Naive thymus-derived CD8-positive, alpha-beta T cell (primary cell): ENCODE results near the gene HLA-B. TPM values are rescaled to one million over a fixed set of nuclear protein-coding genes. Genes with fewer than 3 reads are reported as not detected.

Experiments used
- ATAC-seq, 2 donors: fragments of 150-1000 bp; cut with Tn5 transposase in 1 of 2; sonication (Bioruptor Pico), chemical (Tn5 transposase) in 1 of 2; 1 replicate in 1 of 2; 2 replicates in 1 of 2; pipeline ENCODE4 v1.10.0; 2021; ENCODE audit warnings: mild to moderate bottlenecking in 2 of 2, moderate library complexity in 2 of 2
- POLR2A ChIA-PET: fragments of 350-600 bp; sonication (Branson Sonifier 250); formaldehyde crosslinking; loops from one replicate; lab custom pipeline; 2021; ENCODE audit warnings: antibody characterized with exemption; lab: Charles Lee
- DNase-seq, 10 donors: peaks; one replicate each; pipeline versions ENCODE4 v3.0.0 to v3.0.0-alpha.2; 2020 to 2022
- H3K27ac Mint-ChIP-seq, 10 donors: one replicate each; pipeline ENCODE4 v1.8.0; 2020 to 2022; ENCODE audit warnings: mild to moderate bottlenecking in 10 of 10, mixed read lengths in 10 of 10, moderate library complexity in 4 of 10, inconsistent platforms in 1 of 10
- H3K27me3 Mint-ChIP-seq, 5 donors: one replicate each; pipeline ENCODE4 v1.8.0; 2021 to 2022; ENCODE audit warnings: mixed read lengths in 5 of 5
- H3K36me3 Mint-ChIP-seq, 3 donors: one replicate each; pipeline ENCODE4 v1.8.0; 2020 to 2022; ENCODE audit warnings: mixed read lengths in 3 of 3, mild to moderate bottlenecking in 2 of 3, inconsistent platforms in 1 of 3
- H3K4me1 Mint-ChIP-seq, 4 donors: one replicate each; pipeline ENCODE4 v1.8.0; 2021 to 2022; ENCODE audit warnings: mixed read lengths in 4 of 4
- H3K4me3 Mint-ChIP-seq, 10 donors: one replicate each; pipeline ENCODE4 v1.8.0; 2020 to 2022; ENCODE audit warnings: mild to moderate bottlenecking in 10 of 10, mixed read lengths in 10 of 10, moderate library complexity in 6 of 10, inconsistent platforms in 1 of 10
- H3K9me3 Mint-ChIP-seq, 9 donors: one replicate each; pipeline ENCODE4 v1.8.0; 2020 to 2022; ENCODE audit warnings: mixed read lengths in 9 of 9, mild to moderate bottlenecking in 3 of 9, inconsistent platforms in 1 of 9, moderate library complexity in 1 of 9
- polyA plus RNA-seq, 3 donors: library from polyadenylated mRNA; unstranded; fragments of 300-500 nt; fragmentation: Illumina TruSeq; gene quantifications; one replicate each; pipeline ENCODE4 v1.2.3, GENCODE V29; 2021
- total RNA-seq, 8 experiments: library from RNA in 2 of 8; stranded (reverse) in 2 of 8; gene quantifications; one replicate each; pipeline ENCODE4 v1.2.3 and lab custom pipeline; 2021 to 2026

The HLA-B gene
- total and polyA plus RNA-seq, 5 experiments from 2014 or later: 5,337 to 8,548 (median 5,978) TPM

- DNase-seq (no peak), ATAC-seq (no peak)
- H3K27me3 Mint-ChIP-seq: peaks cover 0 to 3% (median 0%) of the 10 kb centered on the region in 5 donors
- POLR2A ChIA-PET: interaction anchor here (0.8 to 2.6 kb wide), 13 partner anchors 8 to 1613 kb away, joined by 3 to 30 read pairs (median 4); partner anchors contain the start of gene HLA-C
- H3K4me1 Mint-ChIP-seq: peaks cover 35 to 53% (median 45%) of the 10 kb centered on the region in 4 donors
- H3K27ac Mint-ChIP-seq: peak overlapping the region; percentile 100
- peaks cover 21 to 37% (median 33%) of the 10 kb centered on the region in 3 donors for H3K36me3 Mint-ChIP-seq
- peaks cover 0 to 11% (median 0%) of the 10 kb centered on the region in 9 donors for H3K9me3 Mint-ChIP-seq
- H3K4me3 Mint-ChIP-seq: peak overlapping the region; percentile 97 to 100 (median 99)
Observed at GRCh38 chr6:31358302-31358701, 1.3 kb upstream of the HLA-B start.

GRCh38 chr6:31357886-31358285 lies 907 bp upstream of the HLA-B start:
- Mint-ChIP-seq H3K27ac (peak overlapping the region; percentile 100), H3K27me3 (peaks cover 0 to 3% (median 0%) of the 10 kb centered on the region in 5 donors), H3K36me3 (peaks cover 22 to 41% (median 35%) of the 10 kb centered on the region in 3 donors), H3K9me3 (peaks cover 0 to 11% (median 0%) of the 10 kb centered on the region in 9 donors), H3K4me1 (peaks cover 37 to 57% (median 49%) of the 10 kb centered on the region in 4 donors), H3K4me3 (peak overlapping the region; percentile 97 to 100 (median 99))
- DNase-seq (no peak), ATAC-seq (no peak)
- POLR2A ChIA-PET: interaction anchor here (0.6 to 2.6 kb wide), 18 partner anchors 9 to 1613 kb away, joined by 3 to 30 read pairs (median 4); partner anchors contain the start of genes HLA-C, MRPS18B and PPP1R10

- Mint-ChIP-seq H3K36me3 (peaks cover 22 to 51% (median 35%) of the 10 kb centered on the region in 3 donors), H3K9me3 (peaks cover 0 to 7% (median 0%) of the 10 kb centered on the region in 9 donors), H3K27ac (peak overlapping the region; percentile 82 to 100 (median 100)), H3K4me1 (peaks cover 49 to 72% (median 64%) of the 10 kb centered on the region in 4 donors), H3K27me3 (peaks cover 0 to 3% (median 0%) of the 10 kb centered on the region in 5 donors), H3K4me3 (peak overlapping the region; percentile 97 to 100 (median 99))
- ATAC-seq (peak in 1 of 2 donors; percentile 4), DNase-seq (peak in 9 of 10 donors; percentile 14 to 64 (median 44))
- POLR2A ChIA-PET: interaction anchor here (1.6 to 4.9 kb wide), 7 partner anchors 10 to 159 kb away, joined by 4 to 49 read pairs (median 13); partner anchors contain the start of gene HLA-C
Observed at GRCh38 chr6:31356216-31356945, 598 bp downstream of the HLA-B start.

GRCh38 chr6:31355583-31355948 lies 1.4 kb downstream of the HLA-B start:
- ATAC-seq: no peak
- H3K27me3 Mint-ChIP-seq: peaks cover 0 to 2% (median 0%) of the 10 kb centered on the region in 5 donors
- peak overlapping the region; percentile 76 to 100 (median 96) for H3K4me3 Mint-ChIP-seq
- POLR2A ChIA-PET: interaction anchor here (0.6 to 4.9 kb wide), 7 partner anchors 11 to 864 kb away, joined by 4 to 49 read pairs (median 13); no protein-coding TSS in a partner anchor
- H3K36me3 Mint-ChIP-seq: peaks cover 17 to 51% (median 32%) of the 10 kb centered on the region in 3 donors
- H3K27ac Mint-ChIP-seq: peak overlapping the region; percentile 78 to 100 (median 100)
- DNase-seq: peak in 4 of 10 donors; percentile 16 to 37 (median 24)
- peaks cover 0 to 1% (median 0%) of the 10 kb centered on the region in 9 donors for H3K9me3 Mint-ChIP-seq
- H3K4me1 Mint-ChIP-seq: peaks cover 55 to 79% (median 72%) of the 10 kb centered on the region in 4 donors

- Mint-ChIP-seq H3K27me3 (peaks cover 0 to 2% (median 0%) of the 10 kb centered on the region in 5 donors), H3K4me3 (peak overlapping the region; percentile 76 to 100 (median 96)), H3K36me3 (peaks cover 17 to 51% (median 32%) of the 10 kb centered on the region in 3 donors), H3K27ac (peak overlapping the region; percentile 78 to 100 (median 100)), H3K9me3 (peaks cover 0 to 1% (median 0%) of the 10 kb centered on the region in 9 donors), H3K4me1 (peaks cover 57 to 78% (median 72%) of the 10 kb centered on the region in 4 donors)
- POLR2A ChIA-PET: interaction anchor here (0.6 to 4.9 kb wide), 12 partner anchors 11 to 863 kb away, joined by 3 to 49 read pairs (median 8); partner anchors contain the start of genes CCHCR1, HLA-C and TCF19
- no peak for ATAC-seq
- peak in 4 of 10 donors; percentile 14 to 22 (median 18) for DNase-seq
Observed at GRCh38 chr6:31354864-31355582, 2.0 kb downstream of the HLA-B start.

DNA sequence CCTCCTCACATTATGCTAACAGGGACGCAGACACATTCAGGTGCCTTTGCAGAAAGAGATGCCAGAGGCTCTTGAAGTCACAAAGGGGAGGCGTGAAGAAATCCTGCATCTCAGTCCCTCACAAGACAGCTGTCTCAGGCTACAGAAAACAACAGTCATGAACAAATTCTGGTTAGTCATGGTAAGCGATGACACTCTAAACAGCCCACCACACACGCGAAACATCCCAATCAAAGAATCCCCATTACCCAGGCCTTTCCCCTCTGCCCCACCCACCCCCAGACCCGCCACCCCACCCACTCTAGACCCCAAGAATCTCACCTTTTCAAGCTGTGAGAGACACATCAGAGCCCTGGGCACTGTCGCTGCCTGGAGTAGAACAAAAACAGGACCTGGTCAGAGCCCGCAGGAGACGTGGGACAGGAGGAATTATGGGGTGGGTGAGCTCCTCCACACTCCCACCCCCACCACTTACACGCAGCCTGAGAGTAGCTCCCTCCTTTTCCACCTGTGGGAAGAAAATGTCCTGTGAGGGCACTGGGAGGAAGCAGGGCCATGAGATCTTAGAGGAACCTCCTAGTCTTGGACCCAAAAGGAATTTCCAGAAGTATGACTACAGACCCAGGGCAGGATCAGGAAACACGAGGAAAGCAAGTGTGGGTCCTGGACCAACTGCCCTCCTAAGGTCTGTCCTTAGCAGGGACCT lies 2.7 kb downstream of the HLA-B start:
- Mint-ChIP-seq H3K27ac (peak overlapping the region; percentile 78 to 100 (median 100)), H3K4me1 (peaks cover 53 to 78% (median 69%) of the 10 kb centered on the region in 4 donors), H3K27me3 (peaks cover 0 to 2% (median 0%) of the 10 kb centered on the region in 5 donors), H3K9me3 (peaks cover 0 to 1% (median 0%) of the 10 kb centered on the region in 9 donors), H3K36me3 (peaks cover 17 to 51% (median 32%) of the 10 kb centered on the region in 3 donors), H3K4me3 (peak overlapping the region; percentile 76 to 100 (median 96))
- DNase-seq (peak in 5 of 10 donors; percentile 19 to 34 (median 33)), ATAC-seq (no peak)
- POLR2A ChIA-PET: interaction anchor here (0.6 to 4.9 kb wide), 15 partner anchors 12 to 410 kb away, joined by 3 to 49 read pairs (median 6); partner anchors contain the start of genes CCHCR1, DDX39B, HLA-C and TCF19

GRCh38 chr6:31353384-31353945 lies 3.5 kb downstream of the HLA-B start:
- H3K27me3 Mint-ChIP-seq: peaks cover 0 to 2% (median 0%) of the 10 kb centered on the region in 5 donors
- ATAC-seq: no peak
- H3K27ac Mint-ChIP-seq: peak overlapping the region; percentile 78 to 100 (median 100)
- H3K9me3 Mint-ChIP-seq: peaks cover 0 to 1% (median 0%) of the 10 kb centered on the region in 9 donors
- peak in 4 of 10 donors; percentile 7 to 22 (median 12) for DNase-seq
- POLR2A ChIA-PET: interaction anchor here (0.6 to 4.9 kb wide), 14 partner anchors 9 to 262 kb away, joined by 3 to 49 read pairs (median 5); partner anchors contain the start of genes CCHCR1, DDX39B, HLA-C and TCF19
- peaks cover 49 to 75% (median 62%) of the 10 kb centered on the region in 4 donors for H3K4me1 Mint-ChIP-seq
- peak overlapping the region; percentile 76 to 100 (median 96) for H3K4me3 Mint-ChIP-seq
- peaks cover 17 to 51% (median 32%) of the 10 kb centered on the region in 3 donors for H3K36me3 Mint-ChIP-seq

GRCh38 chr6:31352683-31353383 lies 4.1 kb downstream of the HLA-B start:
- peaks cover 43 to 70% (median 55%) of the 10 kb centered on the region in 4 donors for H3K4me1 Mint-ChIP-seq
- H3K27me3 Mint-ChIP-seq: peaks cover 0 to 2% (median 0%) of the 10 kb centered on the region in 5 donors
- DNase-seq (peak in 8 of 10 donors; percentile 16 to 52 (median 38)), ATAC-seq (no peak)
- H3K27ac Mint-ChIP-seq: peak overlapping the region; percentile 76 to 100 (median 92)
- H3K9me3 Mint-ChIP-seq: no peaks in the 10 kb centered on the region
- POLR2A ChIA-PET: interaction anchor here (0.9 to 4.9 kb wide), 14 partner anchors 8 to 189 kb away, joined by 3 to 49 read pairs (median 6); partner anchors contain the start of gene DDX39B
- H3K4me3 Mint-ChIP-seq: peak overlapping the region; percentile 76 to 100 (median 96)
- H3K36me3 Mint-ChIP-seq: peaks cover 17 to 51% (median 32%) of the 10 kb centered on the region in 3 donors

GRCh38 chr6:31352310-31352682 lies 4.7 kb downstream of the HLA-B start:
- peak overlapping the region; percentile 76 to 100 (median 92) for H3K27ac Mint-ChIP-seq
- peak overlapping the region; percentile 76 to 100 (median 96) for H3K4me3 Mint-ChIP-seq
- H3K9me3 Mint-ChIP-seq: no peaks in the 10 kb centered on the region
- DNase-seq (peak in 3 of 10 donors; percentile 18 to 49 (median 27)), ATAC-seq (no peak)
- POLR2A ChIA-PET: interaction anchor here (0.6 to 4.9 kb wide), 13 partner anchors 14 to 154 kb away, joined by 3 to 49 read pairs (median 4); no protein-coding TSS in a partner anchor
- peaks cover 0 to 2% (median 0%) of the 10 kb centered on the region in 5 donors for H3K27me3 Mint-ChIP-seq
- peaks cover 42 to 69% (median 54%) of the 10 kb centered on the region in 4 donors for H3K4me1 Mint-ChIP-seq
- peaks cover 17 to 51% (median 32%) of the 10 kb centered on the region in 3 donors for H3K36me3 Mint-ChIP-seq
